Gastroesophageal sphincter (tissue), 3 donors: ENCODE measurements around the gene AFF2.

ENCODE experiments used
- CTCF ChIP-seq, 4 experiments: fragments of 200-600 bp in 2 of 4; fragments of 450-650 bp in 2 of 4; sonication (generic) in 1 of 4; IDR thresholded peaks; one replicate each; pipeline ENCODE4 v1.5.1; 2017 to 2019; ENCODE audit warnings: antibody characterized with exemption in 4 of 4, mild to moderate bottlenecking in 2 of 4, moderate library complexity in 2 of 4
- POLR2A ChIP-seq, 2 donors: fragments of 450-650 bp; IDR thresholded peaks; one replicate each; pipeline ENCODE4 v1.6.1; 2017; ENCODE audit warnings: antibody characterized with exemption in 2 of 2, mild to moderate bottlenecking in 2 of 2, moderate library complexity in 1 of 2

- TF ChIP-seq POLR2A (IDR thresholded peaks at IDR 0.05) (no peak), CTCF (IDR thresholded peaks at IDR 0.05) (no peak)
Observed at GRCh38 chrX:148871422-148872160, 371.2 kb downstream of the AFF2 start.
